Measurements from ENCODE around the gene KAZN.

GRCh38 chr1:14826731-14827326, 228.3 kb downstream of the KAZN start:
- TF ChIP-seq GATA2 (IDR thresholded peaks at IDR 0.05; ENCODE audit: low read depth, low read length), result no peak
- no peak for TF ChIP-seq GATA3 (IDR thresholded peaks at IDR 0.05; ENCODE audit: low read depth, low read length)

Measured in SH-SY5Y (cell line).